H1 (cell line): ENCODE data around the gene ANXA2. TPM values are rescaled to one million over a fixed set of nuclear protein-coding genes. Genes with fewer than 3 reads are reported as not detected.

Source experiments
- CTCF ChIA-PET: fragments of 300-600 bp; sonication (Branson Sonifier 250); formaldehyde crosslinking; loops from one replicate; lab custom pipeline; 2021; ENCODE audit not compliant: partially characterized antibody; lab: Charles Lee
- POLR2A ChIA-PET: fragments of 300-600 bp; sonication (Branson Sonifier 250); formaldehyde crosslinking; loops from one replicate; lab custom pipeline; 2021; ENCODE audit warnings: inconsistent platforms; ENCODE audit not compliant: partially characterized antibody; lab: Charles Lee
- DNase-seq, 2 experiments: peaks; one replicate each; pipeline versions ENCODE4 v3.0.0 to v3.0.0-alpha.2; 2010 to 2022; ENCODE audit warnings: low spot score in 2 of 2, low read depth in 1 of 2, mixed read lengths in 1 of 2
- FAIRE-seq: peaks from 2 replicates; lab custom pipeline; 2011; peaks lifted over from hg19 to GRCh38; lab: Jason Lieb, UNC
- H2AFZ ChIP-seq: 2 replicates; pipeline ENCODE4 v1.8.1; 2012; ENCODE audit warnings: low read length, inconsistent platforms
- H2AK5ac ChIP-seq: 2 replicates; pipeline ENCODE4 v1.6.1; 2013; ENCODE audit warnings: low read depth, low read length
- H2BK120ac ChIP-seq: replicated peaks from 2 replicates; pipeline ENCODE3; 2013; ENCODE audit warnings: low read depth, low read length, inconsistent platforms
- H2BK12ac ChIP-seq: 2 replicates; pipeline ENCODE4 v1.6.1; 2013; ENCODE audit warnings: low read depth, low read length
- H2BK15ac ChIP-seq: 2 replicates; pipeline ENCODE4 v1.6.1; 2013; ENCODE audit warnings: low read length
- H2BK20ac ChIP-seq: 2 replicates; pipeline ENCODE4 v1.6.1; 2013; ENCODE audit warnings: low read length
- H2BK5ac ChIP-seq: 2 replicates; pipeline ENCODE4 v1.6.1; 2013; ENCODE audit warnings: low read depth, low read length
- H3K14ac ChIP-seq: 2 replicates; pipeline ENCODE4 v1.6.1; 2013; ENCODE audit warnings: inconsistent platforms; ENCODE audit not compliant: insufficient read length
- H3K18ac ChIP-seq: 2 replicates; pipeline ENCODE4 v1.6.1; 2013; ENCODE audit warnings: low read length; ENCODE audit errors: extremely low read depth
- H3K23ac ChIP-seq: 2 replicates; pipeline ENCODE4 v1.6.1; 2013; ENCODE audit warnings: inconsistent platforms; ENCODE audit not compliant: insufficient read length
- H3K23me2 ChIP-seq: 2 replicates; pipeline ENCODE4 v1.6.1; 2013; ENCODE audit warnings: low read depth, low read length
- H3K27ac ChIP-seq: 2 replicates; pipeline ENCODE4 v1.6.1; 2011; ENCODE audit warnings: low read depth, low read length, inconsistent platforms
- H3K27me3 ChIP-seq, 4 experiments: replicated peaks in 1 of 4; 1 replicate in 1 of 4; 2 replicates in 3 of 4; pipeline versions ENCODE4 v1.6.1 to v1.8.1; 2011 to 2013; ENCODE audit warnings: low read length in 3 of 4, mild to moderate bottlenecking in 3 of 4, inconsistent platforms in 2 of 4, mixed read lengths in 2 of 4, moderate library complexity in 1 of 4; ENCODE audit not compliant: control insufficient read depth in 3 of 4, insufficient read depth in 3 of 4; ENCODE audit errors: extremely low read depth in 1 of 4
- H3K36me3 ChIP-seq, 4 experiments: 2 replicates each; pipeline versions ENCODE4 v1.6.1 to v1.8.1; 2011 to 2013; ENCODE audit warnings: mild to moderate bottlenecking in 4 of 4, low read length in 3 of 4, moderate library complexity in 2 of 4, control low read depth in 1 of 4, inconsistent platforms in 1 of 4; ENCODE audit not compliant: insufficient read depth in 4 of 4, control insufficient read depth in 2 of 4
- H3K4ac ChIP-seq: replicated peaks from 2 replicates; pipeline ENCODE3; 2013; ENCODE audit warnings: low read length, low read depth, mixed read lengths, inconsistent platforms; ENCODE audit not compliant: insufficient read length
- H3K4me1 ChIP-seq, 4 experiments: replicated peaks in 1 of 4; 1 replicate in 1 of 4; 2 replicates in 3 of 4; pipeline versions ENCODE4 v1.6.1 to v1.8.1; 2011 to 2013; ENCODE audit warnings: low read length in 3 of 4, inconsistent platforms in 2 of 4, mixed read lengths in 1 of 4; ENCODE audit not compliant: insufficient read depth in 4 of 4, control insufficient read depth in 3 of 4
- H3K4me2 ChIP-seq, 2 experiments: 2 replicates each; pipeline versions ENCODE4 v1.6.1 to v1.8.1; 2011 to 2013; ENCODE audit warnings: low read depth in 2 of 2, low read length in 2 of 2, control low read depth in 1 of 2, inconsistent platforms in 1 of 2, mild to moderate bottlenecking in 1 of 2; ENCODE audit not compliant: insufficient read depth in 1 of 2
- H3K4me3 ChIP-seq, 4 experiments: fragments of 200-600, 300-600 bp in 1 of 4; sonication (generic), shearing (Covaris generic), sonication (Bioruptor Twin) in 1 of 4; 2 replicates each; pipeline versions ENCODE4 v1.5.1 to v1.8.1; 2011 to 2016; ENCODE audit warnings: low read length in 4 of 4, low read depth in 3 of 4, control low read depth in 2 of 4, inconsistent platforms in 2 of 4, mild to moderate bottlenecking in 2 of 4, mixed read lengths in 1 of 4, moderate library complexity in 1 of 4; ENCODE audit not compliant: insufficient read depth in 2 of 4; ENCODE audit errors: extremely low read depth in 1 of 4
- H3K56ac ChIP-seq: replicated peaks from 2 replicates; pipeline ENCODE3; 2013; ENCODE audit warnings: low read depth, mild to moderate bottlenecking, mixed read lengths, low read length, inconsistent platforms; ENCODE audit not compliant: insufficient read length
- H3K79me1 ChIP-seq: 2 replicates; pipeline ENCODE4 v1.6.1; 2013; ENCODE audit warnings: low read depth, low read length, control low read depth
- H3K79me2 ChIP-seq, 2 experiments: 2 replicates each; pipeline versions ENCODE4 v1.6.1 to v1.8.1; 2012 to 2013; ENCODE audit warnings: low read length in 2 of 2, mild to moderate bottlenecking in 2 of 2, inconsistent platforms in 1 of 2; ENCODE audit not compliant: insufficient read depth in 2 of 2, control insufficient read depth in 1 of 2
- H3K9ac ChIP-seq, 4 experiments: replicated peaks in 1 of 4; 1 replicate in 1 of 4; 2 replicates in 3 of 4; pipeline versions ENCODE4 v1.6.1 to v1.8.1; 2011 to 2013; ENCODE audit warnings: low read depth in 3 of 4, low read length in 3 of 4, control low read depth in 2 of 4, mild to moderate bottlenecking in 2 of 4, moderate library complexity in 2 of 4, inconsistent platforms in 1 of 4; ENCODE audit errors: extremely low read depth in 1 of 4
- H3K9me3 ChIP-seq, 2 experiments: 2 replicates each; pipeline versions ENCODE4 v1.6.1 to v1.8.1; 2012 to 2013; ENCODE audit warnings: mild to moderate bottlenecking in 2 of 2, moderate library complexity in 2 of 2, control low read depth in 1 of 2, inconsistent platforms in 1 of 2, low read depth in 1 of 2, low read length in 1 of 2, mixed read lengths in 1 of 2; ENCODE audit not compliant: insufficient read depth in 2 of 2
- H4K20me1 ChIP-seq, 2 experiments: replicated peaks in 1 of 2; 2 replicates each; pipeline versions ENCODE3 to v1.8.1; 2011 to 2013; ENCODE audit warnings: inconsistent platforms in 2 of 2, low read length in 2 of 2, mild to moderate bottlenecking in 1 of 2; ENCODE audit not compliant: insufficient read depth in 2 of 2, control insufficient read depth in 1 of 2
- H4K5ac ChIP-seq: 2 replicates; pipeline ENCODE4 v1.6.1; 2013; ENCODE audit warnings: low read length, low read depth, mixed read lengths, inconsistent platforms; ENCODE audit not compliant: insufficient read length
- H4K8ac ChIP-seq: 2 replicates; pipeline ENCODE4 v1.8.0; 2013; ENCODE audit warnings: mild to moderate bottlenecking, moderate library complexity, low read length, inconsistent platforms; ENCODE audit not compliant: insufficient read depth; ENCODE audit errors: extremely low read depth
- H4K91ac ChIP-seq: replicated peaks from 2 replicates; pipeline ENCODE3; 2013; ENCODE audit warnings: low read length, mixed read lengths, inconsistent platforms; ENCODE audit not compliant: insufficient read length
- CBX8 ChIP-seq: fragments of 300-800, 300-1000 bp; sonication (generic); IDR thresholded peaks from 2 replicates; pipeline ENCODE4 v1.7.1; 2016; ENCODE audit warnings: low read depth, low read length, borderline replicate concordance
- KDM5A ChIP-seq: fragments of 200-600 bp; IDR thresholded peaks from 2 replicates; pipeline ENCODE4 v1.7.1; 2012; ENCODE audit warnings: mild to moderate bottlenecking, low read length, inconsistent platforms, mixed read lengths
- MAFK ChIP-seq: IDR thresholded peaks from 2 replicates; pipeline ENCODE4 v1.6.1; 2012; ENCODE audit warnings: low read depth, mild to moderate bottlenecking, improper control_type of control experiment, low read length
- NRF1 ChIP-seq: IDR thresholded peaks from 2 replicates; pipeline ENCODE4 v1.6.1; 2011; ENCODE audit warnings: mild to moderate bottlenecking, low read depth, low read length, improper control_type of control experiment
- RFX5 ChIP-seq: IDR thresholded peaks from 2 replicates; pipeline ENCODE4 v1.6.1; 2011; ENCODE audit warnings: low read depth, low read length, improper control_type of control experiment, borderline replicate concordance
- SIX5 ChIP-seq: IDR thresholded peaks from 2 replicates; pipeline ENCODE4 v1.6.1; 2011; ENCODE audit warnings: mild to moderate bottlenecking, low read depth, low read length
- SP2 ChIP-seq: IDR thresholded peaks from 2 replicates; pipeline ENCODE4 v1.6.1; 2012; ENCODE audit warnings: mild to moderate bottlenecking, low read length, inconsistent platforms
- TBP ChIP-seq: IDR thresholded peaks from 2 replicates; pipeline ENCODE4 v1.6.1; 2011; ENCODE audit warnings: low read depth, low read length, improper control_type of control experiment
- ZNF274 ChIP-seq: IDR thresholded peaks from 2 replicates; pipeline ENCODE4 v1.7.0; 2012; ENCODE audit warnings: low read length, borderline replicate concordance; ENCODE audit errors: extremely low read depth
- WGBS, 2 experiments: shearing (Covaris generic) in 1 of 2; methylation state at CpG; one replicate each; pipeline versions ENCODE4 v1.1.6 to v1.1.7; 2013 to 2015; ENCODE audit warnings: low lambda C conversion rate in 2 of 2, mixed read lengths in 2 of 2, inconsistent platforms in 1 of 2, low coverage in 1 of 2, missing lambda C conversion rate in 1 of 2; ENCODE audit not compliant: insufficient replicate concordance in 2 of 2, insufficient coverage in 1 of 2, insufficient read length in 1 of 2; ENCODE audit errors: extremely low coverage in 1 of 2, missing lambda C conversion rate in 1 of 2; 5-methylcytosine and 5-hydroxymethylcytosine counted together
- polyA plus RNA-seq, 7 experiments: library from polyadenylated mRNA; depleted of rRNA in 3 of 7; stranded (reverse) in 5 of 7; unstranded in 2 of 7; fragments of >200 nt in 5 of 7; fragments of 200-250 nt in 2 of 7; gene quantifications; 1 replicate in 5 of 7; 2 replicates in 1 of 7; 4 replicates in 1 of 7; pipeline versions ENCODE4 v1.2.1 to v1.2.3, GENCODE V29; 2011 to 2013; ENCODE audit warnings: missing spikeins in 2 of 7, mixed read lengths in 2 of 7
- total RNA-seq: library from RNA; stranded (reverse); fragmentation: NEBNext Ultra II Directional; extraction: Animal tissue kit (Norgen Biotek cat#: 25700); gene quantifications from 2 replicates; pipeline ENCODE4 v1.2.1, GENCODE V29; 2021

ANXA2 gene
- total and polyA plus RNA-seq, 2 of the 8 experiments (the other 6 are each of a cell fraction or from before 2014, with no cell fraction given), result 178 to 217 TPM

DNA sequence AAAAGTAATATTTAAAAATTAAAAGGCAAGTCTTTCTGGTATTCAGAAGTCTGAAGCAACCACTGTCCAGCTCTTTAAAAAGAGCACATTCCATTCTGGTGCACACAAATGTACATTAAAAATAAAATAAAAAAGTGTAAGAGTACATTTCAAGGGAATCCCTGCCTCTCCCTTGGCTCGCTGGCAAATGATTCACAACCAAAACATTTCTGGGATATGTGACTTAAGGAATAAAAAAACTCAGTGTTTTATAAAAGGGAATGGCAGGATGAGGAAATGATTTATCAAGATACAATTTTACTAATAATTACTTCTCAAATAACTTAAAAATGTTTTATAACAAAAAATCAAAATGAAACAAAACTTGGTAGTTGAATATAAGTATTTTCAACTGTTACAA lies 23.8 kb upstream of the ANXA2 start:
- no peak overlapping the region for H3K14ac ChIP-seq
- H3K4me3 ChIP-seq, result no peak overlapping the region
- WGBS, 2 experiments, result 97% methylated on average over 1 of the region's 1 CpG; no CpG with 5 or more reads in 1 of the 2 experiments
- no peaks in the 10 kb centered on the region for H3K79me2 ChIP-seq
- H2AFZ ChIP-seq, result no peak overlapping the region
- H3K36me3 ChIP-seq, result peaks cover 0 to 6% (median 0%) of the 10 kb centered on the region in 4 experiments; a peak in 1 of 8 replicates
- CTCF ChIA-PET, result interaction anchor here (0.6 to 1.5 kb wide), 3 partner anchors 62 to 270 kb away, joined by 3 to 4 read pairs (median 3); no protein-coding TSS in a partner anchor
- H2BK12ac ChIP-seq, result no peak overlapping the region
- no peaks in the 10 kb centered on the region for H3K4me1 ChIP-seq
- H2AK5ac ChIP-seq, result no peak overlapping the region
- no peak overlapping the region for H4K5ac ChIP-seq
- no peak overlapping the region for H3K4ac ChIP-seq
- no peak overlapping the region for H3K27ac ChIP-seq
- no peaks in the 10 kb centered on the region for H4K20me1 ChIP-seq
- no peaks in the 10 kb centered on the region for H3K23me2 ChIP-seq
- no peak overlapping the region for H4K8ac ChIP-seq
- no peaks in the 10 kb centered on the region for H3K79me1 ChIP-seq
- no peak overlapping the region for H3K4me2 ChIP-seq
- DNase-seq (no peak), FAIRE-seq (no peak)
- TF ChIP-seq MAFK (no peak), SP2 (no peak), SIX5 (no peak), TBP (no peak), ZNF274 (no peak), CBX8 (no peak), NRF1 (no peak), RFX5 (no peak), KDM5A (no peak)
- H3K9ac ChIP-seq, result no peak overlapping the region
- no peak overlapping the region for H2BK15ac ChIP-seq
- H4K91ac ChIP-seq, result no peak overlapping the region
- no peaks in the 10 kb centered on the region for H3K27me3 ChIP-seq
- H2BK20ac ChIP-seq, result no peak overlapping the region
- no peak overlapping the region for H3K56ac ChIP-seq
- no peak overlapping the region for H3K18ac ChIP-seq
- H3K9me3 ChIP-seq, result no peaks in the 10 kb centered on the region
- no peak overlapping the region for H3K23ac ChIP-seq
- H2BK120ac ChIP-seq, result no peak overlapping the region
- POLR2A ChIA-PET, result interaction anchor here (0.6 to 2.1 kb wide), 5 partner anchors 8 to 63 kb away, joined by 3 to 10 read pairs (median 3); no protein-coding TSS in a partner anchor
- H2BK5ac ChIP-seq, result no peak overlapping the region
